OCI-LY3 (cell line): Measurements from ENCODE around the gene IRAK2.
A peak's percentile ranks its signal among the peaks of the same experiment; 100 is the strongest.

Source experiments
- H2AFZ ChIP-seq: fragments of 200-600, 300-600 bp; shearing (Covaris generic); 2 replicates; pipeline ENCODE4 v1.6.0; 2014; ENCODE audit warnings: antibody characterized with exemption, low read depth, low read length
- H3K27ac ChIP-seq: fragments of 200-600, 300-600 bp; sonication (generic); 2 replicates; pipeline ENCODE4 v1.5.1; 2014; ENCODE audit warnings: mild to moderate bottlenecking, low read length, moderate library complexity, mixed read lengths
- H3K27me3 ChIP-seq: fragments of 200-600, 300-600 bp; sonication (generic); 2 replicates; pipeline ENCODE4 v1.6.1; 2014; ENCODE audit warnings: low read depth, low read length, mixed read lengths
- H3K36me3 ChIP-seq: fragments of 200-600, 300-600 bp; sonication (generic); replicated peaks from 2 replicates; pipeline ENCODE3; 2014; ENCODE audit warnings: low read depth, low read length, mixed read lengths
- H3K4me1 ChIP-seq: fragments of 300-600, 200-600 bp; sonication (generic); 2 replicates; pipeline ENCODE4 v1.6.1; 2014; ENCODE audit warnings: low read length, mixed read lengths
- H3K4me2 ChIP-seq: fragments of 200-600, 300-600 bp; sonication (generic); 2 replicates; pipeline ENCODE4 v1.6.1; 2014; ENCODE audit warnings: low read length, mixed read lengths
- H3K4me3 ChIP-seq: fragments of 300-600, 200-600 bp; sonication (generic); 2 replicates; pipeline ENCODE4 v1.5.1; 2014; ENCODE audit warnings: antibody characterized with exemption, mild to moderate bottlenecking, low read length, moderate library complexity
- H3K79me2 ChIP-seq: fragments of 300-600, 200-600 bp; shearing (Covaris generic); 2 replicates; pipeline ENCODE4 v1.6.1; 2014; ENCODE audit warnings: mild to moderate bottlenecking, low read length, mixed read lengths
- H3K9ac ChIP-seq: fragments of 300-600, 200-600 bp; shearing (Covaris generic); 2 replicates; pipeline ENCODE4 v1.6.0; 2014; ENCODE audit warnings: mild to moderate bottlenecking, low read length, moderate library complexity
- H3K9me3 ChIP-seq: fragments of 200-600, 300-600 bp; shearing (Covaris generic); 2 replicates; pipeline ENCODE4 v1.6.1; 2014; ENCODE audit warnings: low read length, mixed read lengths; ENCODE audit not compliant: insufficient read depth
- H4K20me1 ChIP-seq: fragments of 200-600, 300-600 bp; sonication (generic); 2 replicates; pipeline ENCODE4 v1.6.1; 2016; ENCODE audit warnings: low read length, mixed read lengths; ENCODE audit not compliant: insufficient read depth
- EZH2phosphoT487 ChIP-seq: fragments of 200-600 bp; shearing (Covaris generic); IDR thresholded peaks from 2 replicates; pipeline ENCODE4 v1.6.1; 2018; ENCODE audit warnings: antibody characterized with exemption, mixed run types, low read depth
- TF ChIP-seq, protein P1 (sequence below): fragments of 200-600, 300-600 bp; sonication (generic); IDR thresholded peaks from 2 replicates; pipeline ENCODE4 v1.5.1; 2014; ENCODE audit warnings: antibody characterized with exemption, low read length, low read depth

IRAK2 gene

DNA sequence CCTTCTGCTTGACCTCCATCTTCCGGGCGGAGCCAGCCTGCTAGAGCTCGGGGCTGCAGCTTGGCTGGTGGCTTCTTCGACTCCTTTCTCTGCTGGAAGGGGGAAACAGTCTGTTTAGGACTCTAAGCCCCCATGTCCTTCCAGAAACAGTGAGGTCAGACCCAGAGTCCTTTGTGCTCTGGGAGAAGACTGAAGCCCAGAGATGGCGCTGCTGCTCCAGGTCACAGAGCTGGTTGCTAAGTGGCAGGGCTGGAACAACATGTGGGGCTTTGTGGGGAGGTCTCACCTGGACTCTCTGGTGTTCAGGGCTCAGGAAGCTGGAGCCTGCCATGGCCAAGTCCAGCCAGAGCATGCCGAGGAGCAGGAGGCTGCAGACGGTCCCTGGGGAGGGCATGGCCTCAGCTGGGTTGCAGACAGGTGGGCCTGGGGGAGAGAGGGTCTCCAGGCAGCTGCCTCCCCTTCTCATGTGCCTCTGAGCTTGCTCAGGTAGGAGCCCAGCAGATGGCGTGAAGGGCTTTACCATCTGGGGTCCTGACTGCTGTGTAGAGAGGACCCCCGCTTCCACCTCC, 125.2 kb downstream of the IRAK2 start:
- H3K27me3 ChIP-seq = no peaks in the 10 kb centered on the region
- no peak overlapping the region for H2AFZ ChIP-seq
- H3K36me3 ChIP-seq = peaks cover 26% of the 10 kb centered on the region
- no peak overlapping the region for H3K27ac ChIP-seq
- no peak overlapping the region for H3K4me3 ChIP-seq
- no peaks in the 10 kb centered on the region for H3K9me3 ChIP-seq
- H3K9ac ChIP-seq = no peak overlapping the region
- TF ChIP-seq, protein P1, sequence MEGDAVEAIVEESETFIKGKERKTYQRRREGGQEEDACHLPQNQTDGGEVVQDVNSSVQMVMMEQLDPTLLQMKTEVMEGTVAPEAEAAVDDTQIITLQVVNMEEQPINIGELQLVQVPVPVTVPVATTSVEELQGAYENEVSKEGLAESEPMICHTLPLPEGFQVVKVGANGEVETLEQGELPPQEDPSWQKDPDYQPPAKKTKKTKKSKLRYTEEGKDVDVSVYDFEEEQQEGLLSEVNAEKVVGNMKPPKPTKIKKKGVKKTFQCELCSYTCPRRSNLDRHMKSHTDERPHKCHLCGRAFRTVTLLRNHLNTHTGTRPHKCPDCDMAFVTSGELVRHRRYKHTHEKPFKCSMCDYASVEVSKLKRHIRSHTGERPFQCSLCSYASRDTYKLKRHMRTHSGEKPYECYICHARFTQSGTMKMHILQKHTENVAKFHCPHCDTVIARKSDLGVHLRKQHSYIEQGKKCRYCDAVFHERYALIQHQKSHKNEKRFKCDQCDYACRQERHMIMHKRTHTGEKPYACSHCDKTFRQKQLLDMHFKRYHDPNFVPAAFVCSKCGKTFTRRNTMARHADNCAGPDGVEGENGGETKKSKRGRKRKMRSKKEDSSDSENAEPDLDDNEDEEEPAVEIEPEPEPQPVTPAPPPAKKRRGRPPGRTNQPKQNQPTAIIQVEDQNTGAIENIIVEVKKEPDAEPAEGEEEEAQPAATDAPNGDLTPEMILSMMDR = no peak
- no peak for TF ChIP-seq EZH2phosphoT487
- no peak overlapping the region for H3K4me2 ChIP-seq
- H4K20me1 ChIP-seq = no peaks in the 10 kb centered on the region
- H3K79me2 ChIP-seq = no peaks in the 10 kb centered on the region
- H3K4me1 ChIP-seq = peaks cover 15% of the 10 kb centered on the region

DNA sequence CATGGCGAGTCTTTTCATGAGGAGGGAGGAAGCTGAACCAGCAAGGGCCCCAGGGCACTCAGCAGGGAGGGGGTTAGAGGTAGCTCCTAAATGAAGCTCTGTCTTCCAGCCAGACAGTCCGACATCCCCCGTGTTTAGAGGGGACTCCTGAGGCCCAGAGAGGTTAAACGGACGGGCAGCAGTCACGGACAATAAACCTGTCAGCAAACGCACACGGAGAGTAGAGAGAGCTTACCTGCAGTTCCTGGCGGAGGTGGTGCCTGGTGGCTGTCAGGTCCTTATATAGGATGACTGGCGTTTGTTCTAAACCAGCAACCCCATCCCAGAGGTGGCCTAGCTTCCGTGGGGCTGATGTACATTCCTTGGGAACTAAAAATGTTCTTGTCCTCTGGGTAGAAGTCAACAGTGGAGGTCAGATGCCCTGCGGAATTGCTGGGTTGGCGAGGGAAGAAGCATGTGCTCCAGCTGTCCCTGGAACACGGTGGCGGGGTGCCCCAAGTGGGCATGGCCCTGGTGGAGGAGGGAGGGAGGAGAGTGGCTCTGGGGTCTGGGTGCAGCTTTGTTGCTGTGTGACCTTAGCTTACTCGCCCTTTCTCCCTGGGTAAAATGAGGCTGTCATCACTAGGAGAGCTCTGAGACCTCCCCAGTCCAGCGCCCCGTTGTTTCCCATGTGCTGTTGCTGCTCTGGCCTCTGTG, 125.9 kb downstream of the IRAK2 start:
- Histone ChIP-seq H3K4me2 (no peak overlapping the region), H4K20me1 (no peaks in the 10 kb centered on the region), H3K9me3 (no peaks in the 10 kb centered on the region), H3K79me2 (no peaks in the 10 kb centered on the region), H3K9ac (no peak overlapping the region), H2AFZ (no peak overlapping the region), H3K27ac (no peak overlapping the region), H3K4me1 (peaks cover 15% of the 10 kb centered on the region), H3K36me3 (peaks cover 22% of the 10 kb centered on the region), H3K4me3 (no peak overlapping the region), H3K27me3 (no peaks in the 10 kb centered on the region)
- TF ChIP-seq, protein P1 = no peak
- no peak for TF ChIP-seq EZH2phosphoT487

DNA sequence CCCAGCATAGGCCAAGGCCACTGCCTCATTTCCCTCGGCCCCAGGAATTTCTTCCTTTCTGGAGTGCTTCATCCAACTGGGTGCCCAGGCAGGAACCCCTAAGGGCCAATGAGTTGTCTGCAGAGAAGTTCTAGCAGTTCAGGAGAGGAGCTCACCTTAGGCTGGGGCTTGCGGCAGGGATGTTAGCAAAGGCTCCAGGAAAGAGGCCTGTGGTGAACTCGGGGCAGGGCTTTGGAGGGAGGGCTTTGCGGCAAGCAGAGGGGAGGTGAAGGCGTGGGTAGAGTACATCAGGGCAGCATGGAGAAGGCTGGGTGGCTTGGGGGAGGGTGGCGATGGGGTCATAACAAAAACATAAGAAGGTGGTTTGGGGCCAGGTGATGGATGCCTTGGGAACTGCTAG, 126.9 kb downstream of the IRAK2 start:
- H3K9me3 ChIP-seq = no peaks in the 10 kb centered on the region
- no peaks in the 10 kb centered on the region for H3K79me2 ChIP-seq
- no peak overlapping the region for H3K4me2 ChIP-seq
- H4K20me1 ChIP-seq = no peaks in the 10 kb centered on the region
- H3K27ac ChIP-seq = no peak overlapping the region
- peaks cover 15% of the 10 kb centered on the region for H3K4me1 ChIP-seq
- H3K27me3 ChIP-seq = no peaks in the 10 kb centered on the region
- H3K9ac ChIP-seq = no peak overlapping the region
- peaks cover 24% of the 10 kb centered on the region for H3K36me3 ChIP-seq
- no peak overlapping the region for H3K4me3 ChIP-seq
- H2AFZ ChIP-seq = no peak overlapping the region
- TF ChIP-seq EZH2phosphoT487 = no peak
- TF ChIP-seq, protein P1 = no peak

DNA sequence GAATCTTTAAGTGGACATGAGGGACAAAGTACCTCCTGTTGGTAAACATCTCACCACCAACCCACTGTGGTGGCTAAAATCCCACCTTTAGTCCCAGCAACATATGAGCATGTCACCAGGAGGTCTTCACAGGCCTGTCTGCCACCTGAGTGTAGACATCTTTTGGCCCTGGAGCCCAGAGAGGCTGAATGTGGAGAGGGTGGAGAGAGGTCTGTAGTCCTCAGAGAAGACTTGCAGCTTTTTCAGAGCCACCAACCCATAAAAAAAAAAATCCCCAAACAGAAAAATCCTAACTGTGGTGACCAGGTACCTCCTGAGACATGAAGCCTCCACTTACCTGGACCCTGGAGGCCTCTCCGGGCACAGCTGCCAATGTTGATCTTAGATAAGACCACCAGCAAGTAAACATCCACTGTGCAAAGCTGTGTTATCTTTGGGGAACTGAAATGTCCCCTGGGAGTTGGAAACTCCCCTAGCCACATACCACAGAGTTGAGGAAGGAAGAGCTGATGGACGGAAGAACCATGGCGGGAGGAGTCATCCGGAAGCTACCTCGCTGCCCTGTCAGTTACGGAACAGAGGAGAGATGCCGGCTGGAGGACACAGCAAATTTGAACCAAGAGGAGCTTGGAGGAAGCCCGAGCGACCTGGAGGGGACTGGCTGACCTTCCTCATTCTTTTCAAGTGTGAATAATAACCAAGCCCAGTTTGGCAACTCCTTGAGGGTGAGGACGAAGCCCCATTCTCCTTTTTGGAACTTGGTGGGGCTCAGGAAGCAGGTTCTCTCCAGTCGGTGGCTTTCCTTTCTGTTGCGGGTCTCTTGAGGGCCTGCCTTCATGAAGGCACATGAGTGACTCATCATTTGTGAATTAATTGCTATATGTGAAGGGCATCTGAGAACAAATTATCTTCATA, 128.0 kb downstream of the IRAK2 start, which contains the start of gene GHRL:
GHRL (minus strand) TSS at position 443 of the 915 bp plus-strand sequence. CDS start 2,767 bp downstream, outside the sequence.
- peaks cover 15% of the 10 kb centered on the region for H3K4me1 ChIP-seq
- TF ChIP-seq, protein P1 = no peak
- no peak for TF ChIP-seq EZH2phosphoT487
- H3K36me3 ChIP-seq = peaks cover 20% of the 10 kb centered on the region
- H3K9me3 ChIP-seq = no peaks in the 10 kb centered on the region
- no peaks in the 10 kb centered on the region for H3K27me3 ChIP-seq
- H2AFZ ChIP-seq = no peak within 1 kb of the TSS
- H3K4me3 ChIP-seq = peak within 1 kb of the TSS; percentile 22; the same call in 1 of the 2 replicates
- peak within 1 kb of the TSS; percentile 53 for H3K4me2 ChIP-seq
- H4K20me1 ChIP-seq = no peaks in the 10 kb centered on the region
- H3K27ac ChIP-seq = peak within 1 kb of the TSS; percentile 31
- no peak within 1 kb of the TSS for H3K9ac ChIP-seq
- no peaks in the 10 kb centered on the region for H3K79me2 ChIP-seq
